PC-3 (cell line): ENCODE data around the gene URB1.

Experiments used
- EZH2 ChIP-seq: fragments of 300-600 bp; sonication (generic); IDR thresholded peaks from one replicate; pipeline ENCODE4 v1.6.1; 2017; ENCODE audit warnings: antibody characterized with exemption, mild to moderate bottlenecking, low read length; ENCODE audit not compliant: unreplicated experiment
- EZH2phosphoT487 ChIP-seq: fragments of 300-600 bp; sonication (generic); IDR thresholded peaks from 2 replicates; pipeline ENCODE4 v1.6.1; 2018; ENCODE audit warnings: mild to moderate bottlenecking, antibody characterized with exemption, low read length, borderline replicate concordance
- TF ChIP-seq, protein P1 (sequence below): fragments of 300-600 bp; sonication (generic); conservative IDR thresholded peaks from 2 replicates; pipeline ENCODE4 v1.5.1; 2017; ENCODE audit warnings: antibody characterized with exemption, low read depth, mild to moderate bottlenecking, low read length

DNA sequence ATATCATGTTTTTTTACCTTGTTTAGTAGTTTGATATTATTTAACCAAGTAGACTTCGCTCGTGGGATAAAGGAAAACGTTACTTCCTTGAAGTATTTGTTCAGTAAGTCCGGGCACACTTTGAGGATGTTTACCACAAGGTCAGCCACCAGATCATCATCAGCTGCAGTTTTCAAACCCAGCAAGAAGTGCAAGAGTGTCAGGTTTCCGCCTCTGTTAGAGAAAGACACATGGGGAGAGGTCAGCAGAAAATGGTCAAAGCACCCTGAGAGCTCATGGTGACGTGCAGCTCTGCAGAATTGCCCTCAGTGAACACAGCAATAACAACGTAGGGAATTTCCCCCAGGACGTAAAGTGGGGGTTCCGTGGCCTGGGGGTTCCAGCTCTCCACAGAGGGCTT lies 24.4 kb downstream of the URB1 start:
- TF ChIP-seq EZH2phosphoT487 = no peak
- TF ChIP-seq, protein P1, sequence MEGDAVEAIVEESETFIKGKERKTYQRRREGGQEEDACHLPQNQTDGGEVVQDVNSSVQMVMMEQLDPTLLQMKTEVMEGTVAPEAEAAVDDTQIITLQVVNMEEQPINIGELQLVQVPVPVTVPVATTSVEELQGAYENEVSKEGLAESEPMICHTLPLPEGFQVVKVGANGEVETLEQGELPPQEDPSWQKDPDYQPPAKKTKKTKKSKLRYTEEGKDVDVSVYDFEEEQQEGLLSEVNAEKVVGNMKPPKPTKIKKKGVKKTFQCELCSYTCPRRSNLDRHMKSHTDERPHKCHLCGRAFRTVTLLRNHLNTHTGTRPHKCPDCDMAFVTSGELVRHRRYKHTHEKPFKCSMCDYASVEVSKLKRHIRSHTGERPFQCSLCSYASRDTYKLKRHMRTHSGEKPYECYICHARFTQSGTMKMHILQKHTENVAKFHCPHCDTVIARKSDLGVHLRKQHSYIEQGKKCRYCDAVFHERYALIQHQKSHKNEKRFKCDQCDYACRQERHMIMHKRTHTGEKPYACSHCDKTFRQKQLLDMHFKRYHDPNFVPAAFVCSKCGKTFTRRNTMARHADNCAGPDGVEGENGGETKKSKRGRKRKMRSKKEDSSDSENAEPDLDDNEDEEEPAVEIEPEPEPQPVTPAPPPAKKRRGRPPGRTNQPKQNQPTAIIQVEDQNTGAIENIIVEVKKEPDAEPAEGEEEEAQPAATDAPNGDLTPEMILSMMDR = no peak
- no peak for TF ChIP-seq EZH2
